GM19452 (cell line): Measurements from ENCODE around the gene IFI27L1.

Source experiments
- ATAC-seq: cut with Tn5 transposase; IDR thresholded peaks from one replicate; pipeline ENCODE4 v1.9.1; 2021; ENCODE audit not compliant: unreplicated experiment

The IFI27L1 gene

GRCh38 chr14:94077823-94078222 lies 3.3 kb upstream of the IFI27L1 start:
- ATAC-seq = no peak

- ATAC-seq = no peak
Measured at GRCh38 chr14:94079891-94080620, 1.1 kb upstream of the IFI27L1 start.

DNA sequence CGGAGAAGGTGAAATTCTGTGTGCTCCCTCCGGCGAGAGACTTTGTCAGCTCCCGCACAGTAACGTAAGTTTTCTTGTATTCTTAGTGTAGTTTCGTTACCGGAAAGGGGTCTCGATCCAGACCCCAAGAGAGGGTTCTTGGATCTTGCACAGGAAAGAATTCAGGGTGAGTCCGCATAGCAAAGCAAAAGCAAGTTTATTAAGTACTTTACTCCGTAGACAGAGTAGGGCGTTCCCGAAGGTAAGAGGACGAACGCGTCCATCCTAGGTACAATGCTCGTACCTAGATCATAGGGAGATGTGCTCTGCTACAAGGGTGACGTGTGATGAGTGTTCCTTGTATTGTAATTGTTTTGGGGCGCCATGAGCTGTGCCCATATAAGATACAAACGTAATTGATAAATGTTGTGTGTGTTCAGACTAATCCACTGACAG lies 293 bp downstream of the IFI27L1 start:
- ATAC-seq = peak; percentile 33

GRCh38 chr14:94087891-94088290 lies 6.8 kb downstream of the IFI27L1 start:
- no peak for ATAC-seq

DNA sequence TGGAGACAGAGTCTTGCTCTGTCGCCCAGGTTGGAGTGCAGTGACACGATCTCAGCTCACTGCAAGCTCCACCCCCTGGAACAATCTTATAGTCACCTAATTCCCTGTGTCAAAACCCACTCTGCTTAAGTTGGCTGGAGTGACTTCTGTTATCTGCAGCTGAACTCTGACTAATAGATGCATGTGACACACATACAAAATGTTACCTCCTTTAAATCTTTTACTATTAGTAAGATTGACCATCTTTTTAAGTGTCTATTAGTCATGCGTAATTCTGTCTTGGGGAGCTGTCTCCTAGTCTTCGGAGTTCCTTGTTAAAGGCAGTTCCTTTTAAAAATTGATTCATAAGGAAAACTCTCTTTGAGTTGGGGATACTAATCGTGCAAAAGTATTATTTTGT lies 7.4 kb downstream of the IFI27L1 start:
- ATAC-seq = no peak

DNA sequence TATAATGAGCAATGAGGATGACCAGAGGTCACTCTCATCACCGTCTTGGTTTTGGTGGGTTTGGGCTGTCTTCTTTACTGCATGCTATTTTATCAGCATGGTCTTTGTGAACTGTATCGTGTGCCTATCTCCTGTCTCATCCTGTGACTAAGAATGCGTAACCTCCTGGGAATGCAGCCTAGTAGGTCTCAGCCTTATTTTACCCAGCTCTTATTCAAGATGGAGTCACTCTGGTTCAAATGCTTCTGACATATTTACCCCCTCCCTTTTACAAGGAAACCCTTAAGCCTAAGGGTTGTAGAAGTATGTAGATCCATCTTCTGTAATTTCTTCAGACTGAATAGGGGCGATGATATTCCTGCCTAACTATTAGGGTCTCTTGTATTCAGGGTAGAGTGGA lies 8.4 kb downstream of the IFI27L1 start:
- no peak for ATAC-seq

- ATAC-seq = no peak
Measured at GRCh38 chr14:94093418-94093817, 12.3 kb downstream of the IFI27L1 start.

GRCh38 chr14:94097091-94097490 lies 16.0 kb downstream of the IFI27L1 start:
- no peak for ATAC-seq

DNA sequence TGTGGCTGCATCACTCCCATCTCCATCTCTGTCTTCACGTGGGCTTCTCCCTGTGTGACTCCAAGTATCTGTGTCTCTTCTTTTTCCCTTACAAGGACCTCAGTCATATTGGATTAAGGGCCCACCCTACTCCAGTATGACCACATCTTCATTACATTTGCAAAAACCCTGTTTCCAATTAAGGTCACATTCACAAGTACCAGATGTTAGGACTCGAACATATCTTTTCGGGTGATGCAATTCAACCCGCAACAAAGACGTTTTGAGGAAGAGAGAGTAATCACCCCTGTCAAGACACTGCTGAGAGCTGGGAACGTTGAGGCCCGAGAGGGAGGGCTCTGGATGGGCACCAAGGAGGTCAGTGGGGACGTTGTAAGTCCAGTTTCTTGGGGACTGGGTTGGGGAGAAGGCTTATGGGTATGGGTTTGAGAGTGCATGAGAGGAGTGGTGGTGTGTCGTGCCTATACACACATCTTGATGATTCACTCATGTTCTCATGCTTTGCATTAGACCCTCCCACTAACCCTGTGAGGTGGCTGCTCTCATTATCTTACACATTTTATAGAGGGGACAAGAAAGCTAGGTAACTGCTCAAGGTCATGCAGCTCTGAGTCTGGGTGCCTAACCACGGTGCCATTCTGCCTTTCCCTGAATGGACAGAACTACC lies 17.3 kb downstream of the IFI27L1 start:
- ATAC-seq = no peak

- ATAC-seq = no peak
Measured at GRCh38 chr14:94099006-94099405, 17.9 kb downstream of the IFI27L1 start.

- no peak for ATAC-seq
Measured at GRCh38 chr14:94100847-94101246, 19.7 kb downstream of the IFI27L1 start.

DNA sequence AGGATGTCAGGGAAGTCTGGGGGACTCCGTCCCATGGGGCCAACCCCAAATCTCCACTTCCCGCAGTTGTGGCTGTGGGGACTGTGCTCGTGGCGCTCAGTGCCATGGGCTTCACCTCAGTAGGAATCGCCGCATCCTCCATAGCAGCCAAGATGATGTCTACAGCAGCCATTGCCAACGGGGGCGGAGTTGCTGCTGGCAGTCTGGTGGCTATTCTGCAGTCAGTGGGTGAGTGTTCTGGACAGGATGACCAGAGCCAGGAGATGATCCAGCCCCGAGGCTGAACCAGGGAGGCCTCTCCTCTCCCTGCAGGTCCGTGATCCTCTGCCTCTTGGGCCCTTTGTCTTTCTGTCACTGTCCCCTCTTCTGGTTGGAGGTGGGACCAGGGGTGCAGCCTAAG lies 20.6 kb downstream of the IFI27L1 start:
- no peak for ATAC-seq

DNA sequence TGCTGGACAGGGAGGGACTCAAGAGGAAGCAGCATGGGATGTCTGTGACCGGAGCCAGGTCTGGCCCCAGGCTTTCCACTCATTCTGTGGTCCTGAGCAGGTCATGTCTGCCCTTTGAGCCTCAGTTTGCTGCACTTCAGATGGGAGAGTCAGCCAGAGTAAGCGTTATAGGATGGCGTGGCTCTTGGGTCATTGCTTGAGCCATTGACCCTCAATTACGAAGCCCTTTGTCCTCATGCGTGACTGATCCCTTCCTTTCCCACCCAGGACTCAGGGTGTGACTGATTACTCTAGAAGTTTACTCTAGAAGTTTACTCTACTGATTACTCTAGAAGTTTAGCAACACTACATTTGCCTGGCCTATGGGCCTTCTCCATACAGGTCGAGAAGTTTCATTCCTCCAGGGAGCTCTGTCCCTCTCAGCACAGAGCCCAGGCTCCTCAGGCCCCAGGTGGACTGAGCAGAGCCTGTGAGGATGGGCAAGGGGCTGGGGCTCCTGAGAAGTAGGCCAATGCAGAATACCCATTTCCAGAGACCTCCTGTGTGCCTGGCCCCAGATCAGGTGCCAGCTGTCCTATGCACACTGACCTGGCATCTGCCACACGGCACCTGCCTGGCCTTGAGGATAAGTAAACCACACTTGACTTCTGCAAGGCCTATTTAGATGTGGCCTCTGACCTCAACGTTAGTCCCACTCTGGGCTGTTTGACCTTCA lies 21.8 kb downstream of the IFI27L1 start:
- no peak for ATAC-seq

GRCh38 chr14:94103554-94104150 lies 22.5 kb downstream of the IFI27L1 start:
- ATAC-seq = no peak

- ATAC-seq = no peak
Measured at GRCh38 chr14:94104731-94105130, 23.6 kb downstream of the IFI27L1 start.

DNA sequence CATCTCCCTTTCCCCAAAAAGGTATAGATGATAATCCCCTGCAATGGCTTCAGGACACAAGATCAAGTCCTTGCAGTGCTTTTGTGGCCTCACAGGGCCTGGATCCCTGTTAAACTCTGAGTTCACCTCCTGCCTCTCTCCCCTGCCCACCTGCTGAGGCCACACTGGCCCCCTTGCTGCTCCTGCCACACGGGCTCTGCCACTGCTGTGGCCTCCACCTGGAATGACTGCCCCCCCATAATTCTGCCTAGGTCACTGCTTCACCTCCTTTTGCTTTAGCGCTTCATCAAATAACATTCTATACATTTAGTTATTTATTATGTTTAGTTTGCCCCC lies 28.8 kb downstream of the IFI27L1 start:
- no peak for ATAC-seq

DNA sequence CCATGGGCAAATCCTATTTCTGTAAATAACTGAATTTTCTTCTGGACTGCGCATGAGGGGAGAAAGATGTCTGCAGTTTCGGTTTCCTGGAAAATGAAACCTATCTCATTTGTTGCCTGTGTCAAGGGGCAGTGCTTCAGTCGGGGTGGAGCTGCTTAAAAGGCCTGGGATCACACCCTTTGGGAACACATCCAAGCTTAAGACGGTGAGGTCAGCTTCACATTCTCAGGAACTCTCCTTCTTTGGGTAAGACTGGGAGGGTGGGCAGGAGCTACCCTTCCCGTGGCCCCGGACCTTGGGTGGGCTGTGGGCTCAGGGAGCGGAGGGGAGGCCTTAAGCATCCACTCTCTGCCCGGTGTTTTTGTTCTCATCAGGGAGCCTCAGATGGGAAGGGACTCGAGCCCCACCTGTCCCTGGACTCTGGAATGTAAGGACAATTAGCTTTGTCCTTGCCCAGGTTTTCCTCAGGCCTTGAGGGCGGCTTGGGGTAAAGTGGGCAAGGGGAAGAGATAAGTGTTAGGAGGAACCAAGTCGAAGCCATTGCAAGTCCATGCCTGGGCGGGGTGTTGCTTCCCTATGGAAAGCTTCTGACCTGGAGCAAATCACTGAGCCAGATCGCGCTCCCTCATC lies 29.6 kb downstream of the IFI27L1 start, which contains the start of gene IFI27:
Gene IFI27 (plus strand): TSS at position 185 of the 630 bp plus-strand sequence.
- ATAC-seq = no peak

DNA sequence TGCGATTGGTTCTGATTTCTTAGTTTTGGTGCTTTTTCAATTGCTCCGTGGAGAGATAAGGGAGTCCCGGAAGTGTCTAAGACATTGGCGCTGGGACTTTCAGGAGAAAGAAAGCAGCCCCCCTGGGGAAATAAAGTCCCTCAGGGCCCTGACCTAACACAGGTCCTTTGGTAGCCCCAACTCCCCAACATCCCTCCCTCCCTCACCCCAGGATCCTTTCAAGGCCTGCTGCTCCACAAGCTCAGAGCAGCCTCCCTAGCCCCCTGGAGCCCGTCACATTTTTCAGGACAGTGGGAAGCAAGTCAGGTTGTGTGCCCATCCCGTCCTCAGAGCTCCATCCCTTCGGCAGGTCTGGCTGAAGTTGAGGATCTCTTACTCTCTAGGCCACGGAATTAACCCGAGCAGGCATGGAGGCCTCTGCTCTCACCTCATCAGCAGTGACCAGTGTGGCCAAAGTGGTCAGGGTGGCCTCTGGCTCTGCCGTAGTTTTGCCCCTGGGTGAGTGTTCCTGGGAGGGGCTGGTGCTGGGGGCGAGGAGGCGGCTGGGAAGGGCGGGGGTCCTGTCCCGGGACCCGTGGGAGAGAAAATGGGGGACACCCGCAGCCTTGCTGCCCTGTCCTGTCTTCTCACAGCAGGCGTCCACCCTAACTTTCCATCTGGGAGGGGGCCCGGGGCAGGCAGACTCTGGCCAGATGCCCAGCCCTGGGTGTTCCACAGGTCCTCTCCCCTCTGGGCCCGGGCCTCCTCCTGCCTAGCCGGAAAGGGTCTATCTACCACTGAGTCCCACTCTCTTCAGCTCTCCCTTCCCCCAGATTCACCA lies 30.4 kb downstream of the IFI27L1 start:
- no peak for ATAC-seq

- ATAC-seq = no peak
Measured at GRCh38 chr14:94112513-94113063, 31.5 kb downstream of the IFI27L1 start.

DNA sequence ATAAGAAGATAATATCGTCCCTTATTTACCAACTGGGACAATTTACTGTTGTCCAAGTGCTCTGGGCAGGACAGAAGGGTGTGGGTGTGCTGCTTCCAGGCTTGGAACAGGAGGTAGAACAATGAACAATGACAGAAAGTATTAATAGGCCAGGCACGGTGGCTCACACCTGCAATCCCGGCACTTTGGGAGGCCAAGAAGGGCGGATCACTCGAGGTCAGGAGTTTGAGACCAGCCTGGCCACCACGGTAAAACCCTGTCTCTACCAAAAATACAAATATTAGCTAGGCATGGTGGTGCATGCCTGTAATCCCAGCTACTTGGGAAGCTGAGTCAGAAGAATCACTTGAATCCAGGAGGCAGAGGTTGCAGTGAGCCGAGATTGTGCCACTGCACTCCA lies 32.0 kb downstream of the IFI27L1 start:
- no peak for ATAC-seq
